ENCODE data around the gene JPT2.

Gene JPT2

DNA sequence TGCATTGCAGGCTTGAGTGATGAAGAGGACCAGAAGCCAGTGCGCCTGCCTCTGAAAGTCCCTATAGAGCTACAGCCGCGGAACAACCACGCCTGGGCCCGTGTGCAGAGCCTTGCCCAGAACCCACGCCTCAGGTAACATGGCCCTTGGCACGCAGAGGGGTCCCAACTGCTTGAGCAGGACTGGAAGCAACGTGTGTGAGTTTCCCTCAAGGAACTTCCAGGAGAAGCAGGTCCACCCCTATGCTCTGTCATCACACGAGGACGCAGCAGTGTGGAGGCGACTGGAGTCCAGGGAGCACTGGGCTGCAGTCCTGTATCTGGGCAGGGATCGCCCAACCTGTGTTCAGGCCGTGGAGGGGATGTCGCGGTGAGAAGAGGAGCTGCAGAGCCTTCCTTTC is 25.1 kb upstream of the JPT2 start:
- DNase-seq: no peak

DNA sequence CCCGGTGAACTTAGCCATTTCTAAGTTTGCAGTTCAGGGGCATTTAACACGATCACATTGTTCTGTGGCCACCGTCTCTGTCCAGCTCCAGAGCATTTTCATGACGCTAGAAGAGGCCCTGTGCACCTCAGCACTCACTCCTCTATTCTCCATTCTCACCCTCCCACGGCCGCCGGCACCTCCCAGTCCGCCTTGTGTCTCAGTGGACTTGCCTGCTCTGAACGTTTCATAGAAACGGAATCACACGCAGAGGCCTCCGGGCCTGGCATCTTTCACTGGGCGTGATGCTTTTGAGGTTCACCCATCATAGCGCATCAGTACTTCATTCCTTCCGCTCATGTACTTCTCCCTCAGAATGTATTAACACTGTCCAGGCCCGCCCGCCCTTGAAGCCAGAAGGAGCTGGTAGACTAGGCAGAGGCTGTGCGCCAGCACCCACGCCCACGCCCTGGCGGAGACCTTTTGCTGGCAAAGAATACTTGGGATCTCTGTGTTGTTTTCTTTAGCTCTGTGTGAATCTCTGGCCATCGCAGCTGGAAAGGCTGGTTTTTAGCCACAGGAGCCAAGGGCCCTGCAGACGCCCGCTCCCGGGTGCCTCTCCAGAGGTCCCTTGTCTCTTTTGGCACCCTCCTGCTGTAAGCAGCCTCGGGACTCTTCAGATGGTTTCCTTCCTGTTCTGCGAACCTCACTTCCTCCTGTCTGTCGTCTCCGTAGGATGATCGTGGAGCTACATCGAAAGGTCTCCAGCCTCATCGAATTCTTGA is 23.4 kb upstream of the JPT2 start:
- DNase-seq: no peak

DNA sequence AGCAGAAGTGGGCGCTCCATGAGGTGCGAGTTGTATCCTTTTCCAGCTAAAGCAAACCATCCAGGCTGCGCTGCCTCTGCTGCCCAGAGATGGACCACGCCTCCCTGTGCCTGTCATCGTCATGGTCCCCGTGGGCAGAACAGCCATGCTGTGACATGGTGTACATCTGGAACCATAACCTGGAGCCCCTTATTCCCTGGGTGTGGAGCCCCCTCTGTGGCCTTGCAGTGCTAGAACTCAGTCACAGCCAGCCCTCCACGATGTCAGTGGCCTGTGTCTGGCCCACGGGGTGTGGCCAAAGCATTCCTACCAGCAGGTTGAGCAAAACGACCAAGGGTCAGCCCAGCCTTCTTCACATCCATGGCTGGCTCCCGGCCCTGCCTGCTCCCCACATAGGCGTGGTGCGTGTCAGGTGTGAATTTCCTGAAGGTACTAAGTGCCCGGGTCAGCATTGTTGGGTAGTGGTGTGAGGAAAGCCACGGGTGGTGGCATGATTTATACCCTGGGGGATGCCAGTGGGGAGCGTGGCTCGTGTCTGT is 22.7 kb upstream of the JPT2 start:
- no peak for DNase-seq

DNA sequence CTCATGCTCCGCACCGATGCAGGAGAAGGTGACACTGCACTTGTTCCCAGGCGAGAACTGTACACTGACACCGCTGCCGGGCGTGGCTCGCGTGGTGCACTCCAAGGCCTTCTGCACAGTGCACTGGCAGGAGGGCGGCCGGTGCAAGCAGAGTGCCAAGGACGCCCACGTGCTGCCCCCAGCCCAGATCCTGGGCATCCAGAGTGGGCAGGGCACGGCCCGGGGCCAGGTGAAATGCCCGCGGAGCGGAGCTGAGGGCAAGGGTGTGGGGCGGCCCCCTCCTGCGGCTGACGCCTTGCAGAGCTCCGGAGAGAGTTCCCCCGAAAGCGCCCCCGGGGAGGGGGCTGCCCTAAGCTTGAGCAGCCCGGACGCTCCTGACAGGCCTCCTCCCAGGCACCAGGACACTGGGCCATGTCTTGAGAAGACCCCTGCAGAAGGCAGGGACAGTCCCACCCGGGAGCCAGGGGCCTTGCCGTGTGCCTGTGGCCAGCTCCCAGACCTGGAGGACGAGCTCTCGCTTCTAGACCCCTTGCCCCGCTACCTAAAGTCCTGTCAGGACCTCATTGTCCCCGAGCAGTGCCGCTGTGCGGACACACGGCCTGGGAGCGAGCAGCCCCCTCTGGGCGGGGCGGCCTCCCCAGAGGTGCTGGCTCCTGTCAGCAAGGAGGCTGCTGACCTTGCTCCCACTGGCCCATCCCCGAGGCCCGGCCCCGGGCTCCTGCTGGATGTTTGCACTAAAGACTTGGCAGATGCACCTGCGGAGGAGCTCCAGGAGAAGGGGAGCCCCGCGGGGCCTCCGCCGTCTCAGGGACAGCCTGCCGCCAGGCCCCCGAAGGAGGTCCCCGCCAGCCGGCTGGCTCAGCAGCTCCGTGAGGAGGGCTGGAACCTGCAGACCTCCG is 21.9 kb upstream of the JPT2 start:
- no peak for DNase-seq

DNA sequence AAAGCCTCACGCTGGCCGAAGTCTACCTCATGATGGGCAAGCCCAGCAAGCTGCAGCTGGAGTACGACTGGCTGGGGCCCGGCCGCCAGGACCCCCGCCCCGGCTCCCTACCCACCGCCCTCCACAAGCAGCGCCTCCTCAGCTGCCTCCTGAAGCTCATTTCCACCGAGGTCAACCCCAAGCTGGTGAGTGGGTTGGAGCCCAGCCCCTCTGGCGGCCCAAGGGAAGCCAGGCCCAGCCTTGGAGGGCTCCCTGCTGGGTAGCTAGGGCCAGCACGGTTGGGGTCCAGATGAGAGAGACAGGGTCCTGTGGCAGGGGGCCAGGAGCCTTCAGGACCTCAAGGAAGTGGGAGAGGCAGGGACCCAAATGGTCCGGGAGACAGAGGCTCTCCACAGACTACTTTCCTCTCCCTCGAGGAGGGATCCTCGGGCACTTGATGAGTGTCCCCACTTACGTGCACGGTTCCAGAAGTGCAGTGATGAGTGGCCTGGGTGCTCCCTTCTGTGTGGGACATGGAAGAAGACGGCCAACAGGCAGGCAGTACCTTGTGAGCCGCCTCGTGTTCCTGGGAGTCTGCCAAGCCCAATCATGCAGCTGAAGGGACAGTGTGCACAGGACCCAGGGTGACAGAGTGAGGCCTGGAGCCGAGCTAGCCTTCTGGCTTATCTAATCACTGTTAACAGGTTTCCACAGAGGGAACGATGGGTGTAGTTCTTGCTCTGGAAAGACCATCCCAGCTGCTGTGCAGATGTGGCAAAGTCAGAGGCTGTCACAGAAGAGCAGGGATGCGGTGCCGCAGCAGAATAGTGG is 21.1 kb upstream of the JPT2 start:
- no peak for DNase-seq

GRCh38 chr16:1657841-1658240 is 20.2 kb upstream of the JPT2 start:
- DNase-seq: no peak

GRCh38 chr16:1659031-1659430 is 19.0 kb upstream of the JPT2 start:
- no peak for DNase-seq

GRCh38 chr16:1661826-1662225 is 16.3 kb upstream of the JPT2 start:
- no peak for DNase-seq

- no peak for DNase-seq
Observed at GRCh38 chr16:1662543-1662942, 15.5 kb upstream of the JPT2 start.

GRCh38 chr16:1665829-1666228 is 12.2 kb upstream of the JPT2 start:
- DNase-seq: no peak

- DNase-seq: no peak
Observed at GRCh38 chr16:1666316-1666715, 11.8 kb upstream of the JPT2 start.

GRCh38 chr16:1667271-1667670 is 10.8 kb upstream of the JPT2 start:
- no peak for DNase-seq

GRCh38 chr16:1667916-1668315 is 10.2 kb upstream of the JPT2 start:
- no peak for DNase-seq

DNA sequence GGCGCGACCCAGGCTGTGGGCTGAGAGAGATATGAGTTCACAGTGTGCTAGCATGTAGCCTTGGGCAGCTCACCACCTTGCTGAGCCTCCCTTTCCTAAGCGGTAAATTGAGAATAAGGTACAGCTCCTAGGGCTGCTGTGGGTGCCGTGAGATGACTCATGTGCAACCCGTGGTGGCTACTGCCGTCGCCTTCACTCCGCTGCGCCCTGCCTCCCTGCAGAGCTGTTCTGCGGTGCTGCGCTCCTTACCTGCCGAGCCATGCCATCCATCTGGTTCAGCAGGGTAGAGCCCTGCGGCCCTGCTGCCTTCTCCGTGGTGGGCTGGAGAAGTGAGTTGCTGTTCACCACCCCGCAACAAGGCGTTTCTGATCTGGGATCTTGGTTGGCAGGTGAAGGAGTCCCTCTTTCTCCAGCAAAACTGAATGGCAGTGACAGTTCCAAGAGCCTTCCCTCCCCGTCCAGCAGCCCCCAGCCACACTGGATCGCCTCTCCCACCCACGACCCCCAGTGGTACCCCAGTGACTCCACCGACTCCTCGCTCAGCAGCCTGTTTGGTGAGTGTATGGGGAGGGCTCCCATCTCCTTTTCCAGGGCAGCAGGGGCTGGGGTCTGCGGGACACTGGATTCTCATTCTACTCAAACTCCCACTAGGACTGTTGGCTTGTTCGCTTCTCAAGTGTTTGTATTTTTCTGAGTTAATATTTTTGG is 9.3 kb upstream of the JPT2 start:
- DNase-seq: no peak

DNA sequence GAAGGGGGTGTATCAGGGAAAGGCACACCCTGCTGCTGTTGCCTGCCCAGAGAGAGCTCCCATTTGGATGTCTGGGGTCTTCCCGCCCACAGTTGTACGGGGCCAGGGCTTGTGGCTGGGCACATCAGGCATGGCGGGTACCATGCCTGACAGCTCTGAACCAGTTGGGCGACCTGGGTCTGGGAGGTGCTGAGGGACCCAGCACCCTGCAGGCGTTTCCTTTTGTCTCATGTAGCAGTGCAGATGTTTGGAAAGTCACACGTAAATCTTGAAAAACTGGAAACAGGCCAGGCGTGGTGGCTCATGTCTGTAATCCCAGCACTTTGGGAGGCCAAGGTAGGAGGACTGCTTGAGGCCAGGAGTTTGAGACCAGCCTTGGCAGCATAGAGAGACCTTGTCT is 8.4 kb upstream of the JPT2 start:
- no peak for DNase-seq

GRCh38 chr16:1670371-1670770 is 7.7 kb upstream of the JPT2 start:
- DNase-seq: no peak

DNA sequence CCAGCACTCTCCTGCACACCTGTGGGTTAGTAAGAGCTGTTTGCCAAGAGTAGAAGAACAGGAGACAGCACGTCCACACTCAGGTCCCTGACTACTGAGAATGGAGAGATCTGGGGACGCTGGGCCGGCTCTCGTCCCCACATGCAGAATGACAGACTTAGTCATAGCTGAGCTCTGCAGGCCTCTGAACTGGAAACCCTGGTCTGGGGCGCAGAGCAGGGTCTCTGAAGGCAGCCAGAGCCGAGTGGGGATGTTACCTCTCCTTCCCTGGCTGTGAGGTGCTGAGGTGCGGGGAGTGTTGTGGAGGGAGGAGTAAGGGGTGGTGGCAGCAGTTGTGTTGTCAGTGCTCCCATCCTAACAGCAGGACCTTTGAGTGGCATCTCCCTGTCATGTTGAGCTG is 7.2 kb upstream of the JPT2 start:
- DNase-seq: no peak

GRCh38 chr16:1673424-1674151 is 4.5 kb upstream of the JPT2 start:
- no peak for DNase-seq

GRCh38 chr16:1674306-1674705 is 3.8 kb upstream of the JPT2 start:
- DNase-seq: no peak

GRCh38 chr16:1674751-1675664 is 3.1 kb upstream of the JPT2 start:
- DNase-seq: no peak

DNA sequence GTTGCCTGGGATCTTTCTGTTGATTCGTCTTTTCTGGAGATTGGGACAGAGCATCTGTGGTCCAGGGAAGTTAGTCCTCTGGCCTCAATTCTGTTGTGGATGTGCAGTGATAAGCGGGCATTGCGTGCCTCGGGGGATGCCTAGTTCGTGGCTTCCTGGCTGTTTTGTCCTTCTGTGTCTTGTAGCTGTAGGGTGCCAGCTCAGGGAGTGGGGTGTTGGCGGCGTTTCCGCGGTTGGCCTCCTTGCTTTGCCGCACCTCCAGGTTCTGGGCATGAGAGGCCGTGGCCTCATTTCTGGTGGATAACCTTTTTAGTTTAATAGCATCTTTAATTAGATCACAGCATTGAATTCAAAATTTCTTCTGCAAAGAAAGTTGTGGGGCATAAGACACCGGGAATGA is 1.4 kb upstream of the JPT2 start:
- DNase-seq: no peak

Measured in left hindlimb (tissue), 1 donor.